Prostate gland (tissue), 2 donors: ENCODE data around the gene PCDH12.

ENCODE experiments used
- POLR2A ChIP-seq: fragments of 450-650 bp; IDR thresholded peaks from one replicate; pipeline ENCODE4 v1.6.1; 2016; ENCODE audit warnings: antibody characterized with exemption, mild to moderate bottlenecking
- POLR2AphosphoS5 ChIP-seq: sonication (generic); formaldehyde crosslinking; IDR thresholded peaks from one replicate; pipeline ENCODE4 v1.6.1; 2017; ENCODE audit warnings: antibody characterized with exemption
- TF ChIP-seq, protein P1 (sequence below), 4 experiments: fragments of 200-600 bp in 2 of 4; fragments of 450-650 bp in 2 of 4; sonication (generic) in 2 of 4; IDR thresholded peaks; 1 replicate in 3 of 4; 2 replicates in 1 of 4; pipeline ENCODE4 v1.5.1; 2016 to 2019; ENCODE audit warnings: antibody characterized with exemption in 4 of 4, mild to moderate bottlenecking in 2 of 4, moderate library complexity in 2 of 4

GRCh38 chr5:142000704-142001484, 42.9 kb upstream of the PCDH12 start:
- TF ChIP-seq POLR2A, result no peak
- TF ChIP-seq, protein P1, sequence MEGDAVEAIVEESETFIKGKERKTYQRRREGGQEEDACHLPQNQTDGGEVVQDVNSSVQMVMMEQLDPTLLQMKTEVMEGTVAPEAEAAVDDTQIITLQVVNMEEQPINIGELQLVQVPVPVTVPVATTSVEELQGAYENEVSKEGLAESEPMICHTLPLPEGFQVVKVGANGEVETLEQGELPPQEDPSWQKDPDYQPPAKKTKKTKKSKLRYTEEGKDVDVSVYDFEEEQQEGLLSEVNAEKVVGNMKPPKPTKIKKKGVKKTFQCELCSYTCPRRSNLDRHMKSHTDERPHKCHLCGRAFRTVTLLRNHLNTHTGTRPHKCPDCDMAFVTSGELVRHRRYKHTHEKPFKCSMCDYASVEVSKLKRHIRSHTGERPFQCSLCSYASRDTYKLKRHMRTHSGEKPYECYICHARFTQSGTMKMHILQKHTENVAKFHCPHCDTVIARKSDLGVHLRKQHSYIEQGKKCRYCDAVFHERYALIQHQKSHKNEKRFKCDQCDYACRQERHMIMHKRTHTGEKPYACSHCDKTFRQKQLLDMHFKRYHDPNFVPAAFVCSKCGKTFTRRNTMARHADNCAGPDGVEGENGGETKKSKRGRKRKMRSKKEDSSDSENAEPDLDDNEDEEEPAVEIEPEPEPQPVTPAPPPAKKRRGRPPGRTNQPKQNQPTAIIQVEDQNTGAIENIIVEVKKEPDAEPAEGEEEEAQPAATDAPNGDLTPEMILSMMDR (IDR thresholded peaks at IDR 0.05), result no peak
- TF ChIP-seq POLR2AphosphoS5, result no peak
